ENCODE measurements around the gene BIRC2.

Gene BIRC2

GRCh38 chr11:102393272-102393730, 46.3 kb downstream of the BIRC2 start:
- TF ChIP-seq TAF1 (IDR thresholded peaks at IDR 0.05; ENCODE audit: borderline replicate concordance, insufficient read depth, low read length): no peak
- TF ChIP-seq REST (IDR thresholded peaks at IDR 0.05; ENCODE audit: insufficient read depth in 1 of 2, low read depth in 2 of 2, low read length in 2 of 2): no peak
- TF ChIP-seq POLR2AphosphoS5 (IDR thresholded peaks at IDR 0.05; ENCODE audit: low read depth, low read length): no peak
- TF ChIP-seq FOXP2 (optimal IDR thresholded peaks at IDR 0.05; ENCODE audit: borderline replicate concordance, extremely low read depth, extremely low read length, insufficient read depth): no peak

- TF ChIP-seq REST (IDR thresholded peaks at IDR 0.05; ENCODE audit: insufficient read depth in 1 of 2, low read depth in 2 of 2, low read length in 2 of 2) (no peak), SIN3A (IDR thresholded peaks at IDR 0.05; ENCODE audit: borderline replicate concordance, insufficient read depth, low read length) (no peak), TAF1 (IDR thresholded peaks at IDR 0.05; ENCODE audit: borderline replicate concordance, insufficient read depth, low read length) (no peak), POLR2AphosphoS5 (IDR thresholded peaks at IDR 0.05; ENCODE audit: low read depth, low read length) (no peak), FOXP2 (optimal IDR thresholded peaks at IDR 0.05; ENCODE audit: borderline replicate concordance, extremely low read depth, extremely low read length, insufficient read depth) (no peak)
Measured at GRCh38 chr11:102395720-102396393, 48.8 kb downstream of the BIRC2 start.

GRCh38 chr11:102396708-102397563, 49.9 kb downstream of the BIRC2 start:
- no peak for TF ChIP-seq REST (IDR thresholded peaks at IDR 0.05; ENCODE audit: insufficient read depth in 1 of 2, low read depth in 2 of 2, low read length in 2 of 2)
- no peak for TF ChIP-seq SIN3A (IDR thresholded peaks at IDR 0.05; ENCODE audit: borderline replicate concordance, insufficient read depth, low read length)
- no peak for TF ChIP-seq FOXP2 (optimal IDR thresholded peaks at IDR 0.05; ENCODE audit: borderline replicate concordance, extremely low read depth, extremely low read length, insufficient read depth)
- no peak for TF ChIP-seq POLR2AphosphoS5 (IDR thresholded peaks at IDR 0.05; ENCODE audit: low read depth, low read length)
- no peak for TF ChIP-seq TAF1 (IDR thresholded peaks at IDR 0.05; ENCODE audit: borderline replicate concordance, insufficient read depth, low read length)

GRCh38 chr11:102398297-102398696, 51.3 kb downstream of the BIRC2 start:
- TF ChIP-seq SIN3A (IDR thresholded peaks at IDR 0.05; ENCODE audit: borderline replicate concordance, insufficient read depth, low read length) (no peak), REST (IDR thresholded peaks at IDR 0.05; ENCODE audit: insufficient read depth in 1 of 2, low read depth in 2 of 2, low read length in 2 of 2) (no peak), TAF1 (IDR thresholded peaks at IDR 0.05; ENCODE audit: borderline replicate concordance, insufficient read depth, low read length) (no peak), POLR2AphosphoS5 (IDR thresholded peaks at IDR 0.05; ENCODE audit: low read depth, low read length) (no peak), FOXP2 (optimal IDR thresholded peaks at IDR 0.05; ENCODE audit: borderline replicate concordance, extremely low read depth, extremely low read length, insufficient read depth) (no peak)
